HG03565 (cell line): ENCODE data around the gene RBX1.

ENCODE experiments used
- ATAC-seq: cut with Tn5 transposase; IDR thresholded peaks from one replicate; pipeline ENCODE4 v1.9.1; 2021; ENCODE audit warnings: mild to moderate bottlenecking, moderate library complexity; ENCODE audit not compliant: unreplicated experiment

Gene RBX1

GRCh38 chr22:41021061-41021612 is 70.0 kb downstream of the RBX1 start:
- ATAC-seq, result no peak

DNA sequence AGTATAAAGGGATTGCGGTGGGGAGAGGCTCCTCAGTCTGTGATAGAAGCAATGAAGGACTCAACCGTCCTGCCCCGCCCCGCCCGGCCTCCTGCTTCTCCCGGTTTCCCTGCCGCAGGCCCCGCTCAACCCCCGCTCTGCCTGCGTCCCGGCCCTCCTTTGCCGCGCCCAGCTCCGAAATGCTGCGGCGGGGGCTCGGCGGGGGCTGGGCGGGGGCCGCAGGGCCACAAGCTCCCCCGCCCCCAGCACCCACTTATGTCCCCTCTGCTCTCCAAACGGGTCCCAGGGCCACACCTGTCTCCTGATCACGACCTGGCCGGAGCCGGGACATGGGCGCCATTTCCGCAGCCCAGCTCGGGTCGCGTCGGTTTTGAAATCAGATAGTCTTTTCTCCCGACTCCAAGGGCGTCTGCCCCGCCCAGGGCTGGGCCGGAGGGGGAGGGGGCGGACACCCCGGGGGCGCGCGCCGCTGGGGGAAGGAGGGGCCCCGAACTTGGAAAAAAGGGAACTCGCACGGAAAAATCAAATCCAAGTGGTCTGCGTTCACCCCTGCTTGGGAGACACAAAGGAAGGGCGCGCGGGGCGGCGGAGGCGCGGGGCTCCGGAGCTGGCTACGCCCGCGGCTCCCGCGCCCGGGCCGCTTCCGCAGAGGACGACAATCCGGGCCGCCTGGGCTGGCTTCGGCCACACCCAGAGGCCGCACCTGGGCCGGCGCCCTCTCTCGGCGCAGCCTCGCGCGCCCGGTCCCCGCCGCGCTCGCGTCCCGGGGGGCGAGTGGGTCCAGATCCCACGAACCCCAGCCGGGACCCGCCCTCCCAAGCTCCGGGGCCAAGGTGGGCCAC is 70.7 kb downstream of the RBX1 start:
- ATAC-seq, result peak; percentile 43

GRCh38 chr22:41022470-41023298 is 71.5 kb downstream of the RBX1 start:
- ATAC-seq, result peak; percentile 60
